AG04449 (cell line): Measurements from ENCODE around the gene ZP2.

Experiments used
- CTCF ChIA-PET: fragments of 350-600 bp; formaldehyde crosslinking; extraction: SDS; loops from one replicate; lab custom pipeline; 2021; ENCODE audit warnings: antibody characterized with exemption; lab: Yijun Ruan, JAX
- POLR2A ChIA-PET: fragments of 400-600, 350-600 bp; formaldehyde crosslinking; extraction: SDS; loops from one replicate; lab custom pipeline; 2020; ENCODE audit warnings: antibody characterized with exemption, inconsistent platforms; lab: Yijun Ruan, JAX
- DNase-seq: peaks from one replicate; pipeline ENCODE4 v3.0.0-alpha.2; 2010; ENCODE audit warnings: low read depth, low spot score
- H3K4me3 ChIP-seq: 2 replicates; pipeline ENCODE4 v1.5.1; 2011; ENCODE audit warnings: low read depth, mild to moderate bottlenecking, control low read depth, low read length
- TF ChIP-seq, protein P1 (sequence below): IDR thresholded peaks from one replicate; pipeline ENCODE4 v1.5.1; 2011; ENCODE audit warnings: mild to moderate bottlenecking, moderate library complexity, low read length, control low read depth, inconsistent platforms; ENCODE audit not compliant: insufficient read depth; ENCODE audit errors: missing control alignments

The ZP2 gene

DNA sequence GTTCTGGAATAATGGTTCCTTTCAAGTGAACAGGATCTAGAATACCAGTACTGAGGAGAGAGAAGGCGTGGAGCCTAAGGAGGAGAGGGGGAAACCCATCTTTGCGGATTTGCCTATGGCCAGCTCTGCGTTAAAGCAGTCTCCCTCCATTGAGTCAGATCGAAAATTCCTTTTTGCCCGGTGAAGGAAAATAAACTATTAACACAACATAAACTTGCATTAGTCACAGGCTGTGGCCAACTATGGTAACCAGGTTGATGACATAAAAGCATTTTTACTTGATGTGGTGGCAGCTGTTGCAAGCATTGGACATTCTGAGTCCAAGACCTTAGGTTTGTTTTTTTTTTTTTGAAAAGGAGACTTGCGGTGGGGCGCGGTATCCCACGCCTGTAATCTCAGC lies 44.0 kb downstream of the ZP2 start:
- no peak overlapping the region for H3K4me3 ChIP-seq
- ChIA-PET CTCF (interaction anchor here (1.5 to 4.8 kb wide), 6 partner anchors 10 to 317 kb away, joined by 3 to 29 read pairs (median 8); partner anchors contain the start of gene LDAF1), POLR2A (interaction anchor here (0.8 to 0.9 kb wide), 2 partner anchors 21 to 135 kb away, joined by 3 to 4 read pairs; no protein-coding TSS in a partner anchor)
- TF ChIP-seq, protein P1, sequence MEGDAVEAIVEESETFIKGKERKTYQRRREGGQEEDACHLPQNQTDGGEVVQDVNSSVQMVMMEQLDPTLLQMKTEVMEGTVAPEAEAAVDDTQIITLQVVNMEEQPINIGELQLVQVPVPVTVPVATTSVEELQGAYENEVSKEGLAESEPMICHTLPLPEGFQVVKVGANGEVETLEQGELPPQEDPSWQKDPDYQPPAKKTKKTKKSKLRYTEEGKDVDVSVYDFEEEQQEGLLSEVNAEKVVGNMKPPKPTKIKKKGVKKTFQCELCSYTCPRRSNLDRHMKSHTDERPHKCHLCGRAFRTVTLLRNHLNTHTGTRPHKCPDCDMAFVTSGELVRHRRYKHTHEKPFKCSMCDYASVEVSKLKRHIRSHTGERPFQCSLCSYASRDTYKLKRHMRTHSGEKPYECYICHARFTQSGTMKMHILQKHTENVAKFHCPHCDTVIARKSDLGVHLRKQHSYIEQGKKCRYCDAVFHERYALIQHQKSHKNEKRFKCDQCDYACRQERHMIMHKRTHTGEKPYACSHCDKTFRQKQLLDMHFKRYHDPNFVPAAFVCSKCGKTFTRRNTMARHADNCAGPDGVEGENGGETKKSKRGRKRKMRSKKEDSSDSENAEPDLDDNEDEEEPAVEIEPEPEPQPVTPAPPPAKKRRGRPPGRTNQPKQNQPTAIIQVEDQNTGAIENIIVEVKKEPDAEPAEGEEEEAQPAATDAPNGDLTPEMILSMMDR: no peak
- DNase-seq: peak; percentile 58

DNA sequence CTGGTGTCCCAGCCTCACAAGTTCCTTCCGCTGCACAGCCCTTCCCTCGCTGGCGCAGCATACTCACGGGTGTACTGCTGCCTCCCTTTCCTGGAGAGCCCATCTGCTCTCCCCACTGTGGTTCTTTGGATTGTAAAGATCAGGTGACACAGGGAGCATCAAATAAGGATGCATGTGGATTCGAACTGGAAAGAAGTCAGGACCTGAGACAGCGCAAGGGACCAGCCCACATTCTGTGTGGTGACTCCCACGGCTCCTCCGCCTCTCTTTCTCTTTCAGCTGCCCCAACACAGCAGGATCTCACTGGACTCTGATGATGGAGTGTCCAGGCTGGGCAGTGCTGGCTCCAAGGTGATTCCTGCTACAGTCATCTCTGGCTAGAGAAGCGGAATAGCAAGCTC lies 44.8 kb downstream of the ZP2 start:
- no peak for DNase-seq
- TF ChIP-seq, protein P1: no peak
- CTCF ChIA-PET: interaction anchor here (1.4 to 4.8 kb wide), 5 partner anchors 9 to 316 kb away, joined by 3 to 29 read pairs (median 9); partner anchors contain the start of gene LDAF1
- POLR2A ChIA-PET: no interaction called here
- H3K4me3 ChIP-seq: no peak overlapping the region

DNA sequence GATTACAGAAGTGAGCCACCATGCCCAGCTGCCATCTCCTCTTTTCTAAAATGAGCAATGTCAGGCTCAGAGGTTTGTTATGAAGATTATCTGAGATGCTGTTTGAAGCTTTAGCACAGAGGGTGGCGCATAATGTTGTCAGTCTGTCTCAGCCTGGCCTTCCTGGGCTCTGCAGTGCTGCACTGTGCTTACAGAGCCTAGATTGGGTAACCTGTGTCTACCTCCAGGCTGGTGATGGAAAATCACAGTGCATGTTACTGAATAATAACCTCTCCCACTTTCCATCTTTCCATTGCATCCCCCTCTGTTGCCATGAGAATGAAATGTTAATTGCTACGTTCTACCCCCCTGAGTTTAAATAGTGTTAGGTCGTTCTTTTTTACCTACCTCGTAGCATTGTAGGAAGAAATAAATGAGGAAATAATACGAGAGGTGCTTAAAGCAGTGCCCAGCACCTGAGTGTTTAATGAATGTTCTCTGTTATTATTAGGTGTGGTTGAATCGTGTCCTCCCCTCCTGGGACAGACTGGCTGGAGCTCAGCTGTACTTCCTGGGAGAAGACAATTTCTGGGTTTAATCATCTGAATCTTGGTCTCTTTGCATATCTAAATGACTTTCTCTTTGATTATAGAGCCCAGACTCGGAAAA lies 46.7 kb downstream of the ZP2 start:
- no peak for DNase-seq
- CTCF ChIA-PET: interaction anchor here (3.6 kb wide), 1 partner anchor 24 kb away, joined by 18 read pairs; no protein-coding TSS in a partner anchor
- no peak overlapping the region for H3K4me3 ChIP-seq
- TF ChIP-seq, protein P1: no peak
- POLR2A ChIA-PET: no interaction called here

DNA sequence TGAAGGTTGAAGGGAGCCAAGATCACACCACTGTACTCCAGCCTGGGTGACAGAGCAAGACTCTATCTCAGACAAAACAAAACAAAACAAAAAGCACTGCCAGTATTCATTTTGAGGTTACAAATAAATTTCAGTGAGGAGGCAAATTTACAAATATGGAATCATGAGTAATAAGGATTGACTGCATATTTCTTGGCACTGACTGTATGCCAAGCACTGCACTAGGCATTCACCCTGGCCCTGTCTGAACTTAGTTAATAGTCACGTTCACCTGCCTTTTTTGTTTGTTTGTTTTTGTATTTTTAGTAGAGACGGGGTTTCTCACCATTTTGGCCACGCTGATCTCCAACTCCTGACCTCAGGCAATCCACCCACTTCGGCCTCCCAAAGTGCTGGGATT lies 47.8 kb downstream of the ZP2 start:
- ChIA-PET POLR2A (interaction anchor here (0.6 kb wide), 2 partner anchors 104 to 233 kb away, joined by 3 to 4 read pairs; no protein-coding TSS in a partner anchor), CTCF (interaction anchor here (1.1 to 2.0 kb wide), 3 partner anchors 10 to 357 kb away, joined by 3 to 6 read pairs (median 4); partner anchors contain the start of gene REXO5)
- TF ChIP-seq, protein P1: no peak
- no peak for DNase-seq
- no peak overlapping the region for H3K4me3 ChIP-seq

DNA sequence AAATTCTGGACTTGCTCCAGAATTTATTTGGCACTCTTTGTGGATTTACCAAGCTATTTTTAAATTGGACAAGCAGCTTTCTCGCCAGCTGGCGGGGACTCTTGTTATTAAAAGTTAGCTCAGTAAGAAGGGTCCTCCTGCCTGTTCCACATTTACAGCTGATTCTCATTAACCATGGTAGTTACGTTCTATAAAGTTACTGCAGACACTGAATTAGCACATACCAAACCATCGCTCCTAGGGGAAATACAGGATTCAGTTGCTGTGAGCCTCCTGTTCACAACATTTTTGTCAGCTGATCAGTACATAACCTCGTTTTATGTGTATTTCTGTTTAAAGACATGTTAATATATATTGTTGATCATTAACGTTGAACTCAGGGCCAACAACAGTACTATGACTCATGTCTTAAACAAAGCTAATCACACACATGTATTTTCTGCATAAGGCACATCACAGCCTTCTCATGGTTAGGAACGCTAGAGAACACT lies 48.7 kb downstream of the ZP2 start:
- POLR2A ChIA-PET: no interaction called here
- TF ChIP-seq, protein P1: no peak
- CTCF ChIA-PET: interaction anchor here (0.8 to 2.0 kb wide), 4 partner anchors 9 to 356 kb away, joined by 3 to 6 read pairs (median 4); partner anchors contain the start of gene REXO5
- H3K4me3 ChIP-seq: no peak overlapping the region
- no peak for DNase-seq

DNA sequence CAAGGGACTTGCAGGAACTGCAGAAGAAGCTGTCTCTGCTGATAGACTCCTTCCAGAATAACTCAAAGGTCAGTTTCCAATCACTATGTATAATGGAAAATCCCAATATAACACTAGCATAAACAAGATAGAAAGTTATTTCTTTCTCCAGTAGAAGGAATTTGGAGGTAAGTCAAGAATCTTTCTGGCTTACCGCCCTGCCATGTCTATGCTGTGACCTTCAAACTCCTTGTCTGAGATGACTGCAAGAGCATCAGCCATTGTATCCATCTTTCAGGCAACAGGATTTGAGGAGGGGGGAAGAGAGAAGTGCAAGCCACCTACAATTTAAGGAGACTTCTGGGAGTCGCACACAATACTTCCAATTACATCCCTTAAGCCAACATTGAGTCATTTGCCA lies 50.2 kb downstream of the ZP2 start:
- H3K4me3 ChIP-seq: no peak overlapping the region
- CTCF ChIA-PET: interaction anchor here (0.7 to 7.1 kb wide), 4 partner anchors 27 to 311 kb away, joined by 3 to 87 read pairs (median 19); no protein-coding TSS in a partner anchor
- TF ChIP-seq, protein P1: no peak
- POLR2A ChIA-PET: no interaction called here
- DNase-seq: no peak
